Keratinocyte (primary cell): ENCODE results near the gene HOMER2. TPM values are rescaled to one million over a fixed set of nuclear protein-coding genes. Genes with fewer than 3 reads are reported as not detected.

Source experiments
- DNase-seq: peaks from one replicate; pipeline ENCODE4 v3.0.0-alpha.2; 2011; ENCODE audit warnings: low read depth, missing footprints, low spot score
- FAIRE-seq: peaks from 2 replicates; lab custom pipeline; 2011; peaks lifted over from hg19 to GRCh38; lab: Jason Lieb, UNC
- H2AFZ ChIP-seq: 2 replicates; pipeline ENCODE4 v1.6.0; 2012; ENCODE audit warnings: low read length, control low read depth, inconsistent platforms; ENCODE audit not compliant: control insufficient read depth
- H3K27ac ChIP-seq: 2 replicates; pipeline ENCODE4 v1.5.1; 2011; ENCODE audit warnings: low read length; ENCODE audit not compliant: control insufficient read depth, insufficient read depth
- H3K27me3 ChIP-seq: 3 replicates; pipeline ENCODE4 v1.6.0; 2011; ENCODE audit warnings: low read length; ENCODE audit not compliant: control insufficient read depth, insufficient read depth; ENCODE audit errors: extremely low read depth
- H3K36me3 ChIP-seq, 2 experiments: 2 replicates in 1 of 2; 3 replicates in 1 of 2; pipeline ENCODE4 v1.5.1; 2011; ENCODE audit warnings: low read length in 2 of 2, mild to moderate bottlenecking in 1 of 2; ENCODE audit not compliant: control insufficient read depth in 2 of 2, insufficient read depth in 2 of 2; ENCODE audit errors: extremely low read depth in 1 of 2
- H3K4me1 ChIP-seq: 3 replicates; pipeline ENCODE4 v1.5.1; 2011; ENCODE audit warnings: low read length; ENCODE audit not compliant: control insufficient read depth, insufficient read depth; ENCODE audit errors: extremely low read depth
- H3K4me2 ChIP-seq: 3 replicates; pipeline ENCODE4 v1.6.0; 2011; ENCODE audit warnings: low read depth, low read length; ENCODE audit not compliant: control insufficient read depth, insufficient read depth; ENCODE audit errors: extremely low read depth
- H3K4me3 ChIP-seq, 3 experiments: fragments of 200-600 bp in 1 of 3; sonication (generic) in 1 of 3; 2 replicates in 2 of 3; 3 replicates in 1 of 3; pipeline ENCODE4 v1.5.1; 2011 to 2016; ENCODE audit warnings: low read length in 3 of 3, mild to moderate bottlenecking in 3 of 3, control low read depth in 2 of 3, inconsistent platforms in 1 of 3, low read depth in 1 of 3, mixed read lengths in 1 of 3, mixed run types in 1 of 3, moderate library complexity in 1 of 3; ENCODE audit not compliant: control insufficient read depth in 2 of 3, insufficient read depth in 2 of 3; ENCODE audit errors: extremely low read depth in 1 of 3
- H3K79me2 ChIP-seq: 2 replicates; pipeline ENCODE4 v1.6.0; 2012; ENCODE audit warnings: low read length; ENCODE audit not compliant: control insufficient read depth, insufficient read depth
- H3K9ac ChIP-seq: 3 replicates; pipeline ENCODE4 v1.6.0; 2011; ENCODE audit warnings: low read length; ENCODE audit not compliant: control insufficient read depth, insufficient read depth; ENCODE audit errors: extremely low read depth
- H3K9me1 ChIP-seq: 3 replicates; pipeline ENCODE4 v1.6.0; 2011; ENCODE audit warnings: low read length; ENCODE audit not compliant: control insufficient read depth, insufficient read depth; ENCODE audit errors: extremely low read depth
- H3K9me3 ChIP-seq: 2 replicates; pipeline ENCODE4 v1.5.1; 2012; ENCODE audit warnings: low read depth, low read length; ENCODE audit not compliant: control insufficient read depth
- H4K20me1 ChIP-seq: 3 replicates; pipeline ENCODE4 v1.6.0; 2011; ENCODE audit warnings: low read length; ENCODE audit not compliant: control insufficient read depth, insufficient read depth; ENCODE audit errors: extremely low read depth
- EZH2 ChIP-seq: IDR thresholded peaks from one replicate; pipeline ENCODE4 v1.6.1; 2012; ENCODE audit warnings: inconsistent platforms, mild to moderate bottlenecking, low read length, moderate library complexity
- dilution Hi-C: fragments of 300-500 bp; cut with MboI; formaldehyde crosslinking; loops from one replicate; pipeline ENCODE4 v1.7.0; 2020; ENCODE audit warnings: low sequenced_read_pairs; ENCODE audit not compliant: extremely low pct_ligation_motif_present
- polyA plus RNA-seq, 5 experiments: library from polyadenylated mRNA; depleted of rRNA in 3 of 5; stranded (reverse) in 3 of 5; stranded (forward) in 1 of 5; unstranded in 1 of 5; fragments of >200 nt; gene quantifications; 1 replicate in 1 of 5; 2 replicates in 3 of 5; 3 replicates in 1 of 5; pipeline versions ENCODE4 v1.2.1 to v1.2.3, GENCODE V29; 2011 to 2012; ENCODE audit warnings: missing spikeins in 2 of 5, low read depth in 1 of 5, low replicate concordance in 1 of 5
- TF ChIP-seq, protein P1 (sequence below), 3 experiments: IDR thresholded peaks in 1 of 3; conservative IDR thresholded peaks in 1 of 3; optimal IDR thresholded peaks in 1 of 3; 2 replicates in 2 of 3; 3 replicates in 1 of 3; pipeline versions ENCODE3 to v1.5.1; 2011; ENCODE audit warnings: low read length in 3 of 3, mild to moderate bottlenecking in 3 of 3, moderate library complexity in 2 of 3, control low read depth in 1 of 3, inconsistent platforms in 1 of 3; ENCODE audit not compliant: insufficient read depth in 2 of 3; ENCODE audit errors: extremely low read depth in 1 of 3

The HOMER2 gene
- polyA plus RNA-seq, 1 donor (not counting 4 experiments of a cell fraction or from before 2014, with no cell fraction given), result 12.4 TPM

DNA sequence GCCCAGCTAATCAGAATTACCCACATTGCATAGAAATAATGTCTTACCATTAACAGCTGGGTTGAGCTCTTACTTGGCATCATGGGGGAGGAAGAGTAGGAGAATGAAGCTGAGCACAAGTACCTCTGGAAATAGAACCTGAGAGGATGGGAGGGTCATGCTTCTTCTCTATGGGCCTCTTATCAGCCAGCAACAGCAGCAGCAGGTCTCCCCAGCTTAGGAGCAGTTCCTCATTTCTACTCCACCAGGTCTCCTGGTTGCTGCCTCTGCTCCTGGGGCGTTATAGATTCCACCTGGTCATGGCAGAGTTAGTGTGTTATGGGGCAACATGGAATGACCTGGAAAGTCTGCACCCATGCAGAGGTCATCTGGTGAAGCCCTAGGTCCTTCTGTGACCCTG lies 150.0 kb downstream of the HOMER2 start:
- no peak overlapping the region for H3K4me2 ChIP-seq
- H3K27ac ChIP-seq, result no peak overlapping the region
- peaks cover 7% of the 10 kb centered on the region for H3K27me3 ChIP-seq
- DNase-seq (no peak), FAIRE-seq (no peak)
- no peak for TF ChIP-seq EZH2
- TF ChIP-seq, protein P1, sequence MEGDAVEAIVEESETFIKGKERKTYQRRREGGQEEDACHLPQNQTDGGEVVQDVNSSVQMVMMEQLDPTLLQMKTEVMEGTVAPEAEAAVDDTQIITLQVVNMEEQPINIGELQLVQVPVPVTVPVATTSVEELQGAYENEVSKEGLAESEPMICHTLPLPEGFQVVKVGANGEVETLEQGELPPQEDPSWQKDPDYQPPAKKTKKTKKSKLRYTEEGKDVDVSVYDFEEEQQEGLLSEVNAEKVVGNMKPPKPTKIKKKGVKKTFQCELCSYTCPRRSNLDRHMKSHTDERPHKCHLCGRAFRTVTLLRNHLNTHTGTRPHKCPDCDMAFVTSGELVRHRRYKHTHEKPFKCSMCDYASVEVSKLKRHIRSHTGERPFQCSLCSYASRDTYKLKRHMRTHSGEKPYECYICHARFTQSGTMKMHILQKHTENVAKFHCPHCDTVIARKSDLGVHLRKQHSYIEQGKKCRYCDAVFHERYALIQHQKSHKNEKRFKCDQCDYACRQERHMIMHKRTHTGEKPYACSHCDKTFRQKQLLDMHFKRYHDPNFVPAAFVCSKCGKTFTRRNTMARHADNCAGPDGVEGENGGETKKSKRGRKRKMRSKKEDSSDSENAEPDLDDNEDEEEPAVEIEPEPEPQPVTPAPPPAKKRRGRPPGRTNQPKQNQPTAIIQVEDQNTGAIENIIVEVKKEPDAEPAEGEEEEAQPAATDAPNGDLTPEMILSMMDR (optimal IDR thresholded peaks at IDR 0.05 in 1 of 3, IDR thresholded peaks at IDR 0.05 in 1 of 3, conservative IDR thresholded peaks at IDR 0.05 in 1 of 3; ENCODE audit: extremely low read depth in 1 of 3, insufficient read depth in 2 of 3, low read length in 3 of 3), result no peak
- no peaks in the 10 kb centered on the region for H3K36me3 ChIP-seq
- H3K9ac ChIP-seq, result no peak overlapping the region
- peaks cover 9% of the 10 kb centered on the region for H3K4me1 ChIP-seq
- H3K9me1 ChIP-seq, result no peaks in the 10 kb centered on the region
- dilution Hi-C loops, result no loop called here
- no peak overlapping the region for H2AFZ ChIP-seq
- no peak overlapping the region for H3K4me3 ChIP-seq
- no peaks in the 10 kb centered on the region for H3K9me3 ChIP-seq
- H4K20me1 ChIP-seq, result no peaks in the 10 kb centered on the region
- no peaks in the 10 kb centered on the region for H3K79me2 ChIP-seq

DNA sequence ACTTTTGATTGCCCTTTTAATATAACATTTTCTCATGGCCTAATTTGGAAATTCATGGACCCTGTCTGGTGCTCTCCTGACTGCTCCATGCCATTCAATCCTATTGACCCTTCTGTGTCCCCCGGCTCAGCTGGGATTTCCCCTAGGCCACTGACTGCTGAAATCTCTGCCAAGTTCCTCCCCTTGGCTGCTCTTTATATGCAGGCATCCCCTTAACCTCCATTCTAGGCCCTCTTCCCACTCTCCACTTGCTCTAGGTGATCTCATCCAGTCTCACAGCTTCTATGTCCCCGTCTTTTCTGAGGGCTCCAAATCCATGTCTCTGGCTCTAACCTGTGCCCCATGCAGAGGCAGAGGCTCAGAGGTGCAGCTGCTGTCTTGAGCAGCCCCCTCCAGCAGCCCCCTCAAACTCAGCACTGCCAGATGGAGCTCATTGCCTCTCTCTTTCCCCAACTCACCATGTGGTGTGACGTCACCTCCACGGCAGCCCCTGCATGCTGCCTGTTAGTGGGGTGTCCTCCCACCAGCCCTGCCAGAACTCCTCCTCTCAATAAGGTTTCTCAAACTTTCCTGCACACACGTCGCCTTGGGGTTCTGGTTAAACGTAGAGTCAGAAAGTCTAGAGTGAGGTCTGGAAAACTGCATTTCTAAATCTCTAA lies 153.2 kb downstream of the HOMER2 start:
- no peaks in the 10 kb centered on the region for H3K9me3 ChIP-seq
- H3K36me3 ChIP-seq, result no peaks in the 10 kb centered on the region
- DNase-seq, result no peak
- H3K4me3 ChIP-seq, result no peak overlapping the region
- no peak overlapping the region for H3K27ac ChIP-seq
- H3K9ac ChIP-seq, result no peak overlapping the region
- FAIRE-seq, result no peak
- dilution Hi-C loops, result no loop called here
- peaks cover 5% of the 10 kb centered on the region for H3K4me1 ChIP-seq
- peaks cover 7% of the 10 kb centered on the region for H3K27me3 ChIP-seq
- no peak overlapping the region for H3K4me2 ChIP-seq
- H3K9me1 ChIP-seq, result no peaks in the 10 kb centered on the region
- TF ChIP-seq, protein P1 (optimal IDR thresholded peaks at IDR 0.05 in 1 of 3, IDR thresholded peaks at IDR 0.05 in 1 of 3, conservative IDR thresholded peaks at IDR 0.05 in 1 of 3; ENCODE audit: extremely low read depth in 1 of 3, insufficient read depth in 2 of 3, low read length in 3 of 3), result no peak
- no peak for TF ChIP-seq EZH2
- no peaks in the 10 kb centered on the region for H4K20me1 ChIP-seq
- no peaks in the 10 kb centered on the region for H3K79me2 ChIP-seq
- H2AFZ ChIP-seq, result no peak overlapping the region

Other genes starting within 250 kb of the HOMER2 start
- gene AP3B2, start 242.8 kb downstream of the HOMER2 start, polyA plus RNA-seq, result 0.25 to 0.41 TPM (median 0.31 TPM) in 3 replicates
- gene FSD2, start 146.7 kb downstream of the HOMER2 start, polyA plus RNA-seq, result not detected in 3 replicates
- 3.6 to 6.0 TPM (median 4.7 TPM) in 3 replicates for gene WHAMM, start 143.1 kb downstream of the HOMER2 start, polyA plus RNA-seq
- gene RAMAC, start 33.5 kb upstream of the HOMER2 start, polyA plus RNA-seq, result 24.6 to 35.3 TPM (median 27.8 TPM) in 3 replicates
- 26.6 to 28.7 TPM (median 28.6 TPM) in 3 replicates for gene C15orf40, start 58.9 kb upstream of the HOMER2 start, polyA plus RNA-seq
- gene BTBD1, start 114.5 kb upstream of the HOMER2 start, polyA plus RNA-seq, result 37.8 to 70.5 TPM (median 58.7 TPM) in 3 replicates
- gene TM6SF1, start 154.9 kb upstream of the HOMER2 start, polyA plus RNA-seq, result 0.05 TPM in 1 of 3 replicates, not detected in the others